Neural progenitor cell (in vitro differentiated cells): ENCODE measurements around the gene SYNDIG1L. TPM values are rescaled to one million over a fixed set of nuclear protein-coding genes. Genes with fewer than 3 reads are reported as not detected.

Source experiments
- DNase-seq: peaks from one replicate; pipeline ENCODE4 v3.0.0-alpha.2; 2016; ENCODE audit warnings: low spot score
- H2AFZ ChIP-seq: fragments of 200-600 bp; sonication (generic); replicated peaks from 2 replicates; pipeline ENCODE4 v1.6.1; 2016; ENCODE audit warnings: antibody characterized with exemption
- H3F3A ChIP-seq: fragments of 200-600 bp; sonication (generic); 2 replicates; pipeline ENCODE4 v1.6.1; 2016; ENCODE audit warnings: antibody characterized with exemption, low read depth
- H3K27ac ChIP-seq: fragments of 200-600 bp; sonication (generic); 2 replicates; pipeline ENCODE4 v1.5.1; 2016; ENCODE audit warnings: mild to moderate bottlenecking
- H3K27me3 ChIP-seq: fragments of 200-600 bp; sonication (generic); 2 replicates; pipeline ENCODE4 v1.6.1; 2016; ENCODE audit warnings: mild to moderate bottlenecking, moderate library complexity
- H3K36me3 ChIP-seq: fragments of 200-600 bp; sonication (generic); 2 replicates; pipeline ENCODE4 v1.5.1; 2016
- H3K4me1 ChIP-seq: fragments of 200-600 bp; sonication (generic); 2 replicates; pipeline ENCODE4 v1.6.1; 2016; ENCODE audit warnings: mixed run types
- H3K4me2 ChIP-seq: fragments of 200-600 bp; sonication (generic); 2 replicates; pipeline ENCODE4 v1.6.1; 2016
- H3K4me3 ChIP-seq: fragments of 200-600 bp; sonication (generic); 2 replicates; pipeline ENCODE4 v1.5.1; 2016
- H3K79me2 ChIP-seq: fragments of 200-600 bp; sonication (generic); 2 replicates; pipeline ENCODE4 v1.6.1; 2016; ENCODE audit warnings: low read depth
- H3K9ac ChIP-seq: fragments of 200-600 bp; sonication (generic); 2 replicates; pipeline ENCODE4 v1.6.1; 2016
- H3K9me3 ChIP-seq: fragments of 200-600 bp; sonication (generic); 2 replicates; pipeline ENCODE4 v1.5.1; 2016; ENCODE audit warnings: low read depth
- H4K20me1 ChIP-seq: fragments of 200-600 bp; sonication (generic); 2 replicates; pipeline ENCODE4 v1.6.1; 2016; ENCODE audit warnings: low read depth
- H3K27ac Mint-ChIP-seq: 3 replicates; pipeline ENCODE4 v1.8.0; 2021; ENCODE audit warnings: mixed read lengths
- H3K27me3 Mint-ChIP-seq: 2 replicates; pipeline ENCODE4 v1.8.0; 2022; ENCODE audit warnings: low read depth, mild to moderate bottlenecking, inconsistent platforms, moderate library complexity, mixed read lengths; ENCODE audit not compliant: insufficient read depth
- H3K36me3 Mint-ChIP-seq: 3 replicates; pipeline ENCODE4 v1.8.0; 2021; ENCODE audit warnings: mixed read lengths
- H3K4me1 Mint-ChIP-seq: 3 replicates; pipeline ENCODE4 v1.8.0; 2021; ENCODE audit warnings: mixed read lengths
- H3K4me3 Mint-ChIP-seq: 3 replicates; pipeline ENCODE4 v1.8.0; 2021; ENCODE audit warnings: mild to moderate bottlenecking, moderate library complexity, mixed read lengths
- H3K9me3 Mint-ChIP-seq: 3 replicates; pipeline ENCODE4 v1.8.0; 2020; ENCODE audit warnings: mixed read lengths
- CTCF ChIP-seq: fragments of 200-600 bp; sonication (generic); IDR thresholded peaks from 2 replicates; pipeline ENCODE4 v1.5.1; 2017; ENCODE audit warnings: antibody characterized with exemption, mild to moderate bottlenecking
- EZH2 ChIP-seq: fragments of 200-600 bp; sonication (generic); IDR thresholded peaks from 2 replicates; pipeline ENCODE4 v1.6.1; 2017; ENCODE audit warnings: antibody characterized with exemption, mild to moderate bottlenecking, moderate library complexity
- EZH2phosphoT487 ChIP-seq: fragments of 200-600 bp; sonication (generic); IDR thresholded peaks from 2 replicates; pipeline ENCODE4 v1.6.1; 2017; ENCODE audit warnings: antibody characterized with exemption
- total RNA-seq: library from RNA; depleted of rRNA; stranded (reverse); fragments of >200 nt; gene quantifications from 2 replicates; pipeline ENCODE4 v1.2.3, GENCODE V29; 2015; ENCODE audit warnings: low replicate concordance

The SYNDIG1L gene
- total RNA-seq, 1 donor from 2014 or later = not detected

DNA sequence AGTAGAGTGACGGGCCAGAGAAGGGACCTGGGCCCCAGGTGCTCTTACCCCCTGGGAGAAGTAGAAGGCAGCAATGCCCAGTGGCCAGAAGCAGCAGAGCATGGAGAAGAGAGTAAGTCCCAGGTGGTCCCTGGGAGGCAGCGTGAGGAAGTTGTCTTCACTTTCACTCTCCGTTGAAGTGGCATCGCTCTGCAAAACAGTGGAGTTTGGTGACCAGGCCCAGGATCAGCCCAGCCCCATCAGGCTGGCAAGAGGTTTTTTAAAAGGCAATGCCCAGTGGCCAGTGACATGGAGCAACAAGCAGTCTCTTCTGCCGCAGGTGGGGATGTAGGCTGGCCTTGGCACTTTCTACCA lies 18.2 kb downstream of the SYNDIG1L start:
- peaks cover 3% of the 10 kb centered on the region for H3K27me3 Mint-ChIP-seq
- H4K20me1 ChIP-seq = no peaks in the 10 kb centered on the region
- no peak overlapping the region for H3K27ac Mint-ChIP-seq
- H3K79me2 ChIP-seq = no peaks in the 10 kb centered on the region
- H3K4me3 Mint-ChIP-seq = no peak overlapping the region
- DNase-seq = no peak
- H3K9me3 ChIP-seq = no peaks in the 10 kb centered on the region
- H3K4me3 ChIP-seq = no peak overlapping the region
- no peak overlapping the region for H3K4me2 ChIP-seq
- no peak overlapping the region for H2AFZ ChIP-seq
- H3K36me3 Mint-ChIP-seq = no peaks in the 10 kb centered on the region
- H3K27me3 ChIP-seq = no peaks in the 10 kb centered on the region
- H3K9ac ChIP-seq = no peak overlapping the region
- no peaks in the 10 kb centered on the region for H3K9me3 Mint-ChIP-seq
- H3F3A ChIP-seq = no peaks in the 10 kb centered on the region
- H3K4me1 Mint-ChIP-seq = peaks cover 8% of the 10 kb centered on the region
- TF ChIP-seq CTCF = no peak
- TF ChIP-seq EZH2phosphoT487 = no peak
- H3K36me3 ChIP-seq = no peaks in the 10 kb centered on the region
- peaks cover 5% of the 10 kb centered on the region for H3K4me1 ChIP-seq
- H3K27ac ChIP-seq = no peak overlapping the region

- no peaks in the 10 kb centered on the region for H3F3A ChIP-seq
- DNase-seq = no peak
- peaks cover 10% of the 10 kb centered on the region for H3K4me1 ChIP-seq
- H3K36me3 ChIP-seq = no peaks in the 10 kb centered on the region
- peaks cover 3% of the 10 kb centered on the region for H3K27me3 Mint-ChIP-seq
- no peaks in the 10 kb centered on the region for H3K9me3 ChIP-seq
- H3K36me3 Mint-ChIP-seq = no peaks in the 10 kb centered on the region
- H3K27ac Mint-ChIP-seq = no peak overlapping the region
- no peak overlapping the region for H3K4me3 Mint-ChIP-seq
- H2AFZ ChIP-seq = no peak overlapping the region
- H3K27me3 ChIP-seq = no peaks in the 10 kb centered on the region
- no peak overlapping the region for H3K4me2 ChIP-seq
- H3K9me3 Mint-ChIP-seq = no peaks in the 10 kb centered on the region
- H4K20me1 ChIP-seq = no peaks in the 10 kb centered on the region
- no peak overlapping the region for H3K27ac ChIP-seq
- H3K9ac ChIP-seq = no peak overlapping the region
- peaks cover 10% of the 10 kb centered on the region for H3K4me1 Mint-ChIP-seq
- TF ChIP-seq EZH2 = no peak
- TF ChIP-seq EZH2phosphoT487 = no peak
- no peak for TF ChIP-seq CTCF
- no peak overlapping the region for H3K4me3 ChIP-seq
- H3K79me2 ChIP-seq = no peaks in the 10 kb centered on the region
These were observed 18.8 kb downstream of the SYNDIG1L start for GRCh38 chr14:74407021-74407800.

- Mint-ChIP-seq H3K4me1 (peaks cover 23% of the 10 kb centered on the region), H3K4me3 (no peak overlapping the region), H3K9me3 (no peaks in the 10 kb centered on the region), H3K27me3 (peaks cover 3% of the 10 kb centered on the region), H3K27ac (no peak overlapping the region), H3K36me3 (no peaks in the 10 kb centered on the region)
- Histone ChIP-seq H4K20me1 (no peaks in the 10 kb centered on the region), H3K36me3 (no peaks in the 10 kb centered on the region), H3K9ac (no peak overlapping the region), H3K4me1 (peaks cover 26% of the 10 kb centered on the region), H3K79me2 (no peaks in the 10 kb centered on the region), H3K27ac (no peak overlapping the region), H3K4me2 (no peak overlapping the region), H3K9me3 (no peaks in the 10 kb centered on the region), H3F3A (peaks cover 13% of the 10 kb centered on the region), H3K27me3 (no peaks in the 10 kb centered on the region), H2AFZ (no peak overlapping the region), H3K4me3 (no peak overlapping the region)
- DNase-seq = no peak
- TF ChIP-seq EZH2phosphoT487 = no peak
- TF ChIP-seq EZH2 = no peak
- no peak for TF ChIP-seq CTCF
These were observed 20.3 kb downstream of the SYNDIG1L start for GRCh38 chr14:74405663-74406062.
